HL-60/S4 treated with phorbol 12-myristate 13-acetate at 8.2 ng/mL for 4 days and 3 days (cell line): ENCODE results near the gene RASA3.

ENCODE experiments used
- in situ Hi-C: fragments of 300-500 bp; cut with MboI; formaldehyde crosslinking; loops from 2 replicates; pipeline ENCODE4 v1.15.0; 2022; ENCODE audit warnings: low sequenced_read_pairs

Gene RASA3

DNA sequence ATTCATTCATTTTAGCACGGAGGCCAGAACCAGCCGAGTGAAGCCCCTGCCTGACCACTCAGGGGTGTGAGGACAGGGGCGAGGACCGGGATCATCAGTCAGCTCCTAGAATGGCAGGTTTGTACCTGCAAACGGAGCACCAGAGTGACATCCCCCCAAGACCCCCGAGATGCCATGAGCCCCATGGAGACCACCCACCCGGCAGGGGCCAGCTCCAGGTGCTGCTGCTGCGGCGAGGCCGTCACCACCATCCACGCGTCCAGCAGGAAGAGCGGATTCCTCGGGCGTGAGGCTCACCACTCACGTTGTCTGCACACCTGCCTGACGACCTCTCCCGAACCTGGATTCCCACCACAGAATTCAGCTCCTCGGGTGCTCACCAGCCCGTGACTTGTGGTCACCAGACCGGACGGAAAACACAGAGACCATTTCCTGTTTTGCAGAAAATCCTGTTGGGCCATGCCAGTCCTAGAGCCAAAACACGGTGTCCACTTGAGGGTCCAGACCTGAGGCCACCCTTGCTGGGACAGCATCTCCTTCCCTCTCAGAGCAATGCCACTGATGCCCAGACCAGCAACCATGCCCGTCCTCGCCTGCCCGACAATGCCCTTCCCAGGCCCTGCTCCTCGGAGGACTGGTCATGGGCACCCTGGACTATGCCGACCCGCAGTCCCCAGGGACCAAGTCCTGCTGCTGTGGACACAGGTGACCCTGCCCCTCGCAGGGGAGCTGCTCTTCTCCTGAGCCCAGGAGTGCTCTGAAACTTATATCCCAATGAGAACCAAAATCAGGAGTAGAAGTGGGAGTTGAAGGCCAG lies 74.2 kb downstream of the RASA3 start:
- in situ Hi-C loops = no loop called here

DNA sequence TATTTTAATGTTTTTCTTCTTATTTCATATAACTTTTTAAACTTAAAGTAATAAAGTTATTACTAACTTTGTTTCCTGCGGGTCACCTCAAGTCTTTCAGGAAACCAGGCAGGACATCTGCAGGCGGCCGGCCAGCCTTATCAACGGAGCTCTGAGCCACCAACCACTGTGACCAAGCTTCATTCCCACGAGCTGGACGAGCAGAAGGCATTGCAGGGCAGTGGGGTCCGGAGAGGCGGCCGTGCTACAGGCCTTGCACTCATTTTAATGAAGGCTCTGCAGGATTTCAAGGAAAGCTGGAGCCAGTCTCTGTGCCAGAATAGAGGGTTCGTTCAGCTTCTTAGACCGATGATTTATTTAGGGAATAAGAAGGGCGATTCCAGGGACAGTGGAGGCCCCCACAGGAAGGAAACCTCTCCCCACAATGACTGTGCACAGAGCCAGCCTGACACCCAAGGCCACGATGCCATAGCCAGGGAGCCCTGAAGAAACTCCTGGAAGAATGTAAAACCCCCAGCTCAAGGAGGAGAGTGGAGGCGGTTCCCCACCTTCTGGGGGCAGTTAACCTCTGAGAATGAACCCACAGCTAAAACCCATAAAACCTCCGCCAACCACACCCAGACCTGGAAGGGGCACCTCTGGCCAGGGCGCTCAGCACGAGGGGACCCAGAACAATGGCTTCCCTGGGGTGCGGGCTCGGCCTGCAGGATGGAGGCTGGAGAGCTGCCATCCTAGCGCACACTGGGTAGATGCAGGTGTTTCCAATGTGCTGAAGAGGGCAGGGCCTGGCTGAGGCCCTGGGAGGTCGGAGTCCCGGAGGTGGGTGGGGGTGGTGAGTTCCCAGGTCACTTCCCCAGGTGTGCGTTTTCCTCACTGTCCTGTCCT lies 75.0 kb downstream of the RASA3 start:
- in situ Hi-C loops = no loop called here

DNA sequence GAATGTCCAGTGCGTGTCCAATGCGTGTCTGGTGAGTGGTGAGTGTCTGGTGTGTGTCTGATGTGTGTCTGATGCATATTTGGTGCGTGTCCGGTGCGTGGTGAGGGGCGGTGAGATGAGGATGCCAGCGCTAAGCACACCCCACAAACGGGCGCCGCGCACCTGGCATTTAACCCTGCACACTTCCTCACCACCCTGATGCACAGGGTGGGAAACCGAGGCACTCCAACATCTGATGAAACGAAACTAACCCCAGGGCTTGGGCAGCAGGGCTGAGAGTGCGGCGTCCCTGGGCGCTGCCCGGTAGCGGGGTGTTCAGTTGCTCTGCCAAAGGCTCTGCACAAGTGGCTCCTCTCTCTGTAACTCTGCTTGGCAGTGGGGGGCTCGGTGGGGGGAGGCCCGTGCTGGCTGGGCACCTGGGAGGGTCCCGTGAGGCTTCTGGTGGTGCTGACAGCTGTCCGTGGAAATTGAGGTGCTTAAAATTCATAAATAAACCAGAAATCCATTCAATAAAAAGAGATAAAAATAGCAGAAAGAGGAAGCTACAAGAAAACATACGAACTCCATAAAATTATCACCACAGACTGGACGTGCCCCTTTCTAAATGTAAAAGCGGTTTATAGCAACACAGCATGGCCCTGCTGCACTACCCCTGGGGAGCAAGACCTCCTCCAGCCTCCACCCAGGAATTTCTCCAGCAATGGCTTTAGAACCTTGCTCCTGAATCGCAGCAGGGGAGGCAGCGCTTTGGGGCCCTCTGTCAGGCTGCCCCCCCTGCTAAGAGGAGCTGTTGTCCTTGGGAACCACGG lies 76.0 kb downstream of the RASA3 start:
- in situ Hi-C loops = no loop called here

DNA sequence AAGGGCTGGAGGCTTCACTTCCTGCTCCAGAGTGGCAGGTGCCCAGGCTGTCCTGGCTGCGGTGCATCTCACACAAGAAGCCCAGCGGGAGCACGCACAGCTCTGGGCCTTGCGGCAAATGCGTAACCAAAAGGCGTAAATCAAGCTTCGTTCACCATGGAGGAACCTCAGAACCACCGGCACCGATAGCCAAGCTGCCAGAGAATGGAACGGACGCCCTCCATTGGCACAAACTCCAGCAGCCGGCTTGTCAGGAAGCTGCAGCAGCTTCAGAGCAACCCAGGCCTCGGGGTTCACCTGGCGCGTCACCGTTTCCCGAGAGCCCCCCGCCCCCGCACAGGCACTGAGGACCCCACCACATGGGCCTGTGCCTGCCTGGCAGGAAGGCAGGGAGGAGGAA lies 76.7 kb downstream of the RASA3 start:
- in situ Hi-C loops = no loop called here

DNA sequence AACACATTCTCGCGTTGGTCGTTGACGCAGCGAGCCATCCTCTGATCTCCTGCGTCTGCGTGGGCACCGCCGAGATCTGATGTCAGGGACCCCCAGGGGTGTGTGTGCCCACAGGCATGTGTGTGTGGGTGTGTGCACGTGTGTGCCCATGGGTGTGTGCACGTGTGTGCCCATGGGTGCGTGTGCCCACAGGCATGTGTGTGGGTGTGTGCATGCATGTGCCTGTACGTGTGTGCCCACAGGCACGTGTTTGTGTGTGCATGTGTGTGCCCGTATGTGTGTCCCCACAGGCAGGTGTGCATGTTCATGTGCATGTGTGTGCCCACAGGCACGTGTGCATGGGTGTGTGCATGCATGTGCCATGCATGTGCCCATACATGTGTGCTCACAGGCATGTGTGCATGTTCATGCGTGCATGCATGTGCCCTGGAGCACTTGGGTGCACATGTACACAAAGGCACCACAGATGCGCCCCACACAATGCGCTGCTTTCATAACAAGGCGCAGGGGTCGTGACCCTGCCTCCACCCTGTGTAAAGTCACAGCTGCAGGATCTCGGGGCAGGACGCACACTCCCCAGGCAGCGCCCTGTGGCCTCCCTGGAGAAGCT lies 77.5 kb downstream of the RASA3 start:
- in situ Hi-C loops = no loop called here

DNA sequence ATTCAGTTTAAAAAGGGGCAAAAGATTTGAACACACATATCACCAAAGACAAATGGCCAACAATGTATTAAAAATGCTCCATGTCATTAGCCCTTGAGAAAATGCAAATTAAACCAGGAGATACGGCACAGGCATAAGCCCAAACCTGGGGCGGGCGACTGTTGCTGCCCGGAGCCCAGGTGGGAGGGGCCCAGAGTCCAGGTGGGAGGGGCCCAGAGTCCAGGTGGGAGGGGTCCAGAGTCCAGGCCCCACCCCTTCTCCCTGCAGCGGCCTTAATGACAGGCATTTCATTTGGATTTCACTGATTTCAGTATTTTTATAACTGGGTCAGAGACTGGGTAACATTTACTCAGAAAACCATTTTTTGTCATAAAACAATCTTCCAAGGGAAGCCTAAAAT lies 78.2 kb downstream of the RASA3 start:
- in situ Hi-C loops = no loop called here

DNA sequence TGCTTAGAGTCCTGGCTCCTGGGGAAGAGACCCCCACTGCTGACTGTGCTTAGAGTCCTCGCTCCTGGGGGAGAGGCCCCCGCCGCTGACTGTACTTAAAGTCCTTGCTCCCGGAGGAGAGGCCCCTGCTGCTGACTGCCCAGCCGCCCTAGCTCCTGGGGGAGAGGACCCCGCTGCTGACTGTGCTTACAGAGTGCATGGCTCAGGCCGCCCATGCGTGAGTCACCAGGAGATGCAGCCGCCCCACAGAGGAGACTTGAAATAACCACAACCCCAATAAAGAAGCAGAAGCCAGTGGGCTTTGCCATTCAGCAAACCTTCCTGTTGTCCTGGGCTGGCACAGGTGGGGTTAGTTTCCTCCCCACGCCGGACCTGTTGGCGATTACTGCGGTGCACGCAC lies 79.4 kb downstream of the RASA3 start:
- in situ Hi-C loops = no loop called here

DNA sequence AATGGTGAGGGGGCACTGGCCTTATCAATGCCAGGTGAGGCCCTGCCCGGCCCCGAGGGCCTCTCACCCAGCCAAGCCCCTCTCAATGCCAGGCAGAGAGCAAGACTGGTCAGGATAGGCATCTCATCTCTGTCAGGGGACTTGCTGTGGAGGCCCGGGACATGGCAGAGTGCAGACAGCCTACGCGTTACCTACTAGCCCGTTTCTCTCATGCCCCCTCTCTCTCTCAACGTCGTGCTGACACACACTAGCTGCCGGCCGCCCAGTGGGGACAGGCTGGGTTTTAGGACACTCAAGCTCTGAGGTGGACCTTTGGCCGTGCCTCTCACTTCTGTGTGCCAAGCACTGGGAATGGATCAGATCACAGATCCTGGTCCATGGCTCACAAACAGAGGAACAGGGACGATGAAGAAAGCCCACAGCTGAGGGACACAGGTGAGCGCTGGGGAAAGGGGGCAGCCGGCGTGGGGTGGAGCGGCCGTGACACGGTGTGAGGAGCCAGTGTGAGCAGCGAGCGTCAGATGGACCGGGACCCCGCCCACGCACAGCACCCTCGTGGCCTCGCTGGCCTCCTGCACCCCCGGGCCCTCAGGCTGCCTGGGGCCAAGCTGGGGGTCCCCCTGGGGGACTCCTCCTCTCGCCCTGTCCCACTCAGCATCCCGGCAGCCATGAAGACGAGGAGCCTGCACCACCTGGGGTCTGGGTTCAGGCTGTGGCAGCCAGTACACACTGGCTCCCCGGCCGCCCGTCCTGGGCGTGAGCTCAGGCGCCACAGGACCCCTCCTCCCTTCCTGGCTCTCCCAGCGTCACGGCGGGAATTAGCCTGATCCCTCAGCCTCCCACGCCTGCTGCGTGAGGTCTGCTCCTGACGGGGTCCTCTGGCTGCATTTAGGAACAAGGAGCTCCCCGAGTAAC lies 81.6 kb downstream of the RASA3 start:
- in situ Hi-C loops = no loop called here

DNA sequence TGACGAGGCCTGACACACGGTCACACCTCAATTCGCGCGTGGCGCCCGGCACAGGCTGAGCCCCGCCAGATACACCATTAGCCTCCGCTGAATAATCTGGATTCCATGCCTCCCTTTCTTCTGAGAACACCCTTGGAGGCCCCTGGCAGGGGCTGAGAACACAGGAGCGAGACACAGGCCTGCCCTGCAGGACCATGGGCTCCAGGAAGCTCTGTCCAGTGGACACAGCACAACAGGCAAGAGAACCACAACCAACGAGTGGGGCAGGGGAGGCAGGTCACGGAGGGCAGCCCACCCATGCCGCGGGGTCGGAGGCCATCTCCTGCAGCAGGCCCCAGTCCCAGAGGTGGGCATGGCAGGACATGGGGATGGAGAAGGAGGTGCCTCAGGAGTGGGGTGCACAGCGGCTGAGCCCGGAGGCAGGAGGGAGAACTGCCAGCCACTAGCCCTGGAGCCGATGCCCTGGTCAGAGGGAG lies 82.8 kb downstream of the RASA3 start:
- in situ Hi-C loops = loop anchor here (10.0 kb wide), 1 partner anchor 75 kb away; no protein-coding TSS in a partner anchor

DNA sequence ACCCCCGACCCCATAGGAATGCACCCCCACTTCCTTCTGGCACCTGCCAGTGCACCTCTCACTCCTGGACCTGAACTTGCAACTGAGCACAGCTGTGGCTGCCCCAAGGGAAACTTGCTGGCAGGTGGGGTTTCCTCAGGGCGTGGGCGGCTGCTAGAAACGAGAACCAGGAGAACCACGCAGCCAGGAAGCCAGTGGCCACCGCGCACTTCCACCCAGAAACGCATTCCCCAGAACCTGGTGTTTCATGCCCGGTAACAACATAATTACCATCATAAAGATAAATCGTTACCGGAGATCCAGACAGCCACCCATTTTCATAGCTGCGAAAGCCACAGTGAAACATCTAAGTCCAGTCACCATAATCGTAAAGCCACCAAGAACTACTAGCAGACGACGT lies 83.4 kb downstream of the RASA3 start:
- in situ Hi-C loops = loop anchor here (10.0 kb wide), 1 partner anchor 76 kb away; no protein-coding TSS in a partner anchor

DNA sequence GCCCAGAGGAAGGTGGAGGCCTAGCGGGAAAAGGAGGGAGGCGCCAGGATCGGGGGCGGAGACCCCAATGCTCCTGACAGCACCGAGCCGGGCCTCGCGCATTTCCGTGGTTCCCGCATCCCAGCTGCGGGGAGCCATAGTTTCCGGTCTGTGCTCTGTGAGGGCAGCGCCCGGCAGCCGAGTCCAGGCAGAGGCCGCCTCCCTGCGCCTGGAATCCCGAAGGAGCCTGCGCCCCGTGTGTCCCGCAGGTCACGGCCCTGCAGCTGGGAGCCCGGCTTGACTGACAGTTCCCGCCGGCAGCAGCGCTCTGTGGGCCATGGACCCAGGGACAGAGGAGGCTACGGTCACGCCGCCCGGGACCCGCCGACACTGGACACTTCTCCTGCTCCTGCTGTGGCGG lies 84.0 kb downstream of the RASA3 start:
- in situ Hi-C loops = loop anchor here (10.0 kb wide), 1 partner anchor 76 kb away; no protein-coding TSS in a partner anchor

DNA sequence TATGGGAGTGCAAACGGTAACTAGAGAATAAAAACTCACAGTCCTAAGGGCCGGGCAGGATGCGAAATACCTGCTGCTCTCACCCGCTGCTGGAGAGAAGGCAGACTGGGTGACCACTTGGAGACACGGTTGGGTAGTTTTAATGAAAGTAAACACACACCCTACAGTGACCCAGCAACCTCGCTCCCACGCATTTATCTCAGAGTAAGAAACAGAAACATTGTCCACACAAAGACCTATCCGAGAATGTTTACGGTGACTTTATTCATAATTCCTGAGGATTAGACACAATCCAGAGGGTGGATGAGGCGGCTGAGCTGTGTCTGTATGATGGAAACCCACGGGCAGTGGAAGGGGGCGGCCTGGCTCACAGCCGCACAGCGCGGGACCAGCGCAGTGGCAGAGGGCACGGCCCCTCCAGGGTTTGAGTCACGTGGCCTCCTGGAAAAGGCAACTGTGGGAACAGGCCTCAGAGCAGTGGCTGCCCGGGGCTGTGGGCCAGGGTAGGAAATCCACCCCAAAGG lies 85.0 kb downstream of the RASA3 start:
- in situ Hi-C loops = loop anchor here (10.0 kb wide), 1 partner anchor 77 kb away; no protein-coding TSS in a partner anchor

DNA sequence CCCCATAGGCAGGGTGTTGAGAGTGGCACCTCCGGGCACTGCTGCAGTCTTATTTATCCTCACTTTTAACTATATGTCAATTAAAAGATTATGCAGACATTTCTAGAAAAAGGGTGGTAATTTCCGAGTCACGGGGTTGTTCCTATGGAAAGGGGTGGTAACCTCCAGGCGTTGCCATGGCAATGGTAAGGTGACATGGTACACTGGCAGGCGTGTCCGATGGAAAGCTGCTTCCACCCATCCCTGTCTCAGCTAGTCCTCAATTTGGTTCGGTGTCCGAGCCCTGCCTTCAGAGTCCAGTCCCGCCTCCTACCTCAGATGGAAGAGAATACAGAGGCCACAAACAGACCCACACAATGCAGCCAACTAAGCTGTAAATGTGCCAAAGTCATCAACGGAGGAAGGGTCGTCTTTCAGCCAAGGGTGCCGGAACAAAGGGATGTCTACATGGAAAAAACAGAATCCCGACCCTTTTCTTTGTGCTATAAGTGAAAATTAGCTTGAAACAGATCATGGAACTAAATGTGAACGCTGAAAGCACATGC lies 85.9 kb downstream of the RASA3 start:
- in situ Hi-C loops = loop anchor here (10.0 kb wide), 1 partner anchor 78 kb away; no protein-coding TSS in a partner anchor

DNA sequence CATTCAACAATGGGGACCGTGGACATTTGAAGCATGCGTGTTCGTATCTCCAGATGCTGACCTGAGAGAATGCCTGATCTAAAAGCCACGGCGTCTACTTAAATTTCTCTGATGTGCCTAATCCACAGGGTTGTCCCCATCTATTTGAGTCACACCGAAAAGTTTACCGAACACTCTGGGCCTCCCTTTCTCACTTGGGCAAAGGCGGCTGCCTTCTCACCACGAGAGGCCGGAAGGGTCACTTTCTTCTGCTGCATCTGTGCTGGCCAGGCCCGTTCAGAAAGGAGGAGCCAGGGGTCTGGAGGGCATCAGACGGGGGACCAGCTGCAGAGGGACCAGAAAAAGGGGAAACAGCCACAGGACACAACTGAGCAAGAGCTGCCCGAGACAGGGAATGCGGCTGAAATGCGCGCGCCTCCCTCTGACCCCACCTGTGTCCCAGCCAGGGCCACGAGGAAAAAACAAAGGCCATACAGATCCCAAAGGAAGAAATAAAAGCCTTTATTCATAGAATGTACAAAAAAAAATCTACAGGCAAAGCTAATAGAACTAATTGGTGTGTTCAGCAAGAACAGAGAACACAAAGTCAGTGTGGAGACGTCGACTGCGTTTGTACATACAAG lies 87.2 kb downstream of the RASA3 start:
- in situ Hi-C loops = loop anchor here (10.0 kb wide), 1 partner anchor 80 kb away; no protein-coding TSS in a partner anchor

DNA sequence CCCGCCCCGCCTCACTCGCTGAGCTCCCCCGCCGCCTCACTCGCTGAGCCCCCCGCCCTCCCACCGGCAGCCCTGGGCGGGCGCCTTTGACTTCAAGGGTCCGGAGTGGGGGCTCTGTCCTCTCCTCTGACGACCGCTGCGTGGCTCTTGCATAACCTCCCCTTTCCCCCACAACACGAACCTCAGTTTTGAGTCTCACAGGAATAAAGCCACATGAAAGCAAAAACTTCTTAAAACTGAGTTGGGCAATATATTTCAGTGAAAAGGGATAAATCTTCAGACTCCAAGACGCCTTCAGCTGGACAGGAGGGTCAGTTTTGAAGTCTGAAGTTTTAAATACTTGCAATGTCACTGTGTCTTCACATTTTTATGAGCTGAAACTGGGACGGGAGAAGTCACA lies 87.9 kb downstream of the RASA3 start:
- in situ Hi-C loops = loop anchor here (10.0 kb wide), 1 partner anchor 80 kb away; no protein-coding TSS in a partner anchor

DNA sequence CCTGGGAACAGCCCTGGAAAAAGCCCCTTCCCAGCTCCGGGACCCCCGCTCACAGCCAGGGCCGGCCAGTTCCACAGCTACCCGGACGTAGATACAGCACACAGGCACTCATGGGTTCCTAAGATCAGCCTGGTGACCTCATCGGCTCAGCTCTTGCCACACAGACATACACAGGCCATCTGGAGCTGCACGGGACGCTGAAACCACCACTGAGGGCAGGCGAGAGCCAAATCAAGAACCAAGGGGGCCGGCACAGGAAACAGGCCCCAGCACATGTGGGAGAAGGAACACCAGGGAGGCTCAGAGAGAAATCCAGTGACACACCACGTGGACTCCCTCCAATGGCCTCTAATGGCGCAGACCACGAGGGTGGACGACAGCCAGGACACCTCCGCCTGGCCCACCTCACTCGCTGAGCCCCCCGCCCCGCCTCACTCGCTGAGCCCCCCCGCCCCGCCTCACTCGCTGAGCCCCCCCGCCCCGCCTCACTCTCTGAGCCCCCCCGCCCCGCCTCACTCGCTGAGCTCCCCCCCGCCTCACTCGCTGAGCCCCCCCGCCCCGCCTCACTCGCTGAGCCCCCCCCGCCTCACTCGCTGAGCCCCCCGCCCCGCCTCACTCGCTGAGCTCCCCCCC lies 88.9 kb downstream of the RASA3 start:
- in situ Hi-C loops = loop anchor here (10.0 kb wide), 1 partner anchor 81 kb away; no protein-coding TSS in a partner anchor

DNA sequence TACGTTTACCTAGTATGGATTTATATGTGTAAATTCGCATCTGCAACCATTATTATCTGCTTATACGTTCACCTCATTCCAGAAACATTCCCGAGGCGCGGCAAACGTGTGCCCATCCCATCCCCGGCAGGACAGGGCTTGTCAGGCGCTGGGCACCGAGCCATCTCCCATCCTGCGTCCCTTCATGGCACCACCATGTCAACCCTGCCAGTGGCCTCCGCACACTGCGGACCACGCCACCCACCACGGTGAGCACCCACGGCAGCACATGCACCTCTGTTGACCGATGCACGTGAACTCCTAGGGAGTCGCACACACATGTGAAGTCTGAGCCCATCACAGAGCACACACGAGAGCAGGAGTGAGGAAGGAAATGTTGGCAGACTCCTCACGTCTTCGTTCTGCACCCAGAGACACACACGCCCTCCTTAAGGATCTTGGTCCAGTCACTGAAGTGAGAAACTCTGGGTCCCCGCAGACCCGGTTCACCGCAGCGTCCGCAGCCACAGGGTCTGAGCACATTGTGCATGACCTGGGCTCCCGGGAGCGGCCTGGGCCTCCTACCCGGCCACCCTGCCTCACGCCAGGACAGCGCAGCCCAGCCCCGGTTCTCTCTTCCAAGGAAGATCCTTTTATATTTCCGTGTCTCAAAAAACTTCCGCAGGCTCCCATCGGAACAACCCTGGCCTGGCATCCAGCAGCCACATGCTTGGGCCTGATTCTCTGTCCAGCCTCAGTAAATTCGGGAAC lies 90.2 kb downstream of the RASA3 start:
- in situ Hi-C loops = loop anchor here (10.0 kb wide), 1 partner anchor 83 kb away; no protein-coding TSS in a partner anchor
